Suprapubic skin (tissue), 4 donors: ENCODE measurements around the gene SYNE2. TPM values are rescaled to one million over a fixed set of nuclear protein-coding genes. Genes with fewer than 3 reads are reported as not detected.

ENCODE experiments used
- DNase-seq, 2 donors: peaks; one replicate each; pipeline ENCODE4 v3.0.0-alpha.2; 2019; ENCODE audit warnings: low spot score in 2 of 2
- H3K27ac ChIP-seq: fragments of 200-600 bp; sonication (generic); one replicate; pipeline ENCODE4 v1.5.1; 2019
- H3K27me3 ChIP-seq: fragments of 200-600 bp; sonication (generic); one replicate; pipeline ENCODE4 v1.5.1; 2019
- H3K36me3 ChIP-seq: fragments of 200-600 bp; sonication (generic); one replicate; pipeline ENCODE4 v1.5.1; 2019
- H3K4me1 ChIP-seq: fragments of 200-600 bp; sonication (generic); one replicate; pipeline ENCODE4 v1.5.1; 2019
- H3K4me3 ChIP-seq: fragments of 200-600 bp; sonication (generic); one replicate; pipeline ENCODE4 v1.5.1; 2019; ENCODE audit warnings: mild to moderate bottlenecking
- H3K9me3 ChIP-seq: fragments of 200-600 bp; sonication (generic); one replicate; pipeline ENCODE4 v1.5.1; 2019
- CTCF ChIP-seq, 2 donors: fragments of 200-600 bp in 1 of 2; fragments of 450-650 bp in 1 of 2; sonication (generic) in 1 of 2; IDR thresholded peaks; one replicate each; pipeline ENCODE4 v1.5.1; 2016 to 2019; ENCODE audit warnings: antibody characterized with exemption in 2 of 2, mild to moderate bottlenecking in 1 of 2, moderate library complexity in 1 of 2
- EP300 ChIP-seq: sonication (generic); formaldehyde crosslinking; IDR thresholded peaks from one replicate; pipeline ENCODE4 v1.6.1; 2017; ENCODE audit warnings: antibody characterized with exemption
- POLR2A ChIP-seq, 2 donors: fragments of 450-650 bp; IDR thresholded peaks; one replicate each; pipeline ENCODE4 v1.6.1; 2017; ENCODE audit warnings: antibody characterized with exemption in 2 of 2, mild to moderate bottlenecking in 2 of 2, moderate library complexity in 2 of 2
- POLR2AphosphoS5 ChIP-seq, 3 donors: sonication (generic); formaldehyde crosslinking; IDR thresholded peaks; one replicate each; pipeline ENCODE4 v1.6.1; 2017; ENCODE audit warnings: antibody characterized with exemption in 3 of 3
- WGBS: methylation state at CpG from one replicate; pipeline ENCODE4 v1.1.5; 2018; 5-methylcytosine and 5-hydroxymethylcytosine counted together
- total RNA-seq, 4 donors: library from RNA; depleted of rRNA; stranded (reverse); fragments of >200 nt; gene quantifications; one replicate each; pipeline ENCODE4 v1.1.0, GENCODE V29; 2016

The SYNE2 gene
- total RNA-seq, 4 donors from 2014 or later: 234 to 658 (median 244) TPM

DNA sequence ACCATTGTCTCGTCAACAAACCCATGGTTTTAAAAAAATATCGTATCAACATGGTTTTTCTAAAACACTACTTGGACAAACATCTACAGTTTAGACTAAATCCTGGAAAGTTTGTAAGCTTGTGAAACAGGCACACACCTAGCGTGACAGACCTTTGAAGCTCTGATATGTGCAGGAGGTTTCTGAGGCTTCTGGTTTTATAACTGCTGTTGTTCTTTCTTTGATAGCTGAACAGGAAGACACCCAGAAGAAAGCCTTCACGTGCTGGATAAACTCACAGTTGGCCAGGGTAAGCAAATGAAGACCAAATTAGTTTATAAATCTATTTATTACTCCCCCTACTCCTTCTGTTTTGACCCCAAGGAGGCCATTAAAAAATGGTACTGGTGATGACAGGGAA, 87.6 kb downstream of the SYNE2 start:
- Histone ChIP-seq H3K27ac (no peak overlapping the region), H3K4me3 (no peak overlapping the region), H3K36me3 (peaks cover 17% of the 10 kb centered on the region), H3K27me3 (no peaks in the 10 kb centered on the region), H3K4me1 (peaks cover 3% of the 10 kb centered on the region), H3K9me3 (no peaks in the 10 kb centered on the region)
- no peak for DNase-seq
- TF ChIP-seq CTCF (IDR thresholded peaks at IDR 0.05) (no peak), POLR2AphosphoS5 (IDR thresholded peaks at IDR 0.05) (no peak), POLR2A (IDR thresholded peaks at IDR 0.05) (no peak), EP300 (no peak)
- 81% methylated on average over 4 of the region's 4 CpGs for WGBS

DNA sequence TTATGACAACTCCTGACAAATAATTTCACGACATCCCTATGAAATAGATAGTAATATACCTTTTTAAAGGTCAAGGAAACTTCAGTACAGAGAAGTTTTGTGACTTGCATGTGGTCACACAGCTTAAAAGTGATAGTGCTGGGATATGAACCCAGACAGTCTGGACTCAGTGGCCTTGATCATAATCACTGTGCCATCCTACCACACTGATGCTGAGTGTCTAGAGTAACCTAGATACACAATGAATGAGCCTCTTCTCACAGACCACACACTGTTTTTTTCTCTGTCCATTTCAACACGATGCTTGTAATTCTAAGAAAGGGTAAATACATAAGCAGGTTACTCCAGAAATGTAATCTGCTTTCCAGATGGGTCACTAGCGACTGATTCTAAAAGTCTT, 88.2 kb downstream of the SYNE2 start:
- DNase-seq: no peak
- H3K9me3 ChIP-seq: no peaks in the 10 kb centered on the region
- peaks cover 20% of the 10 kb centered on the region for H3K36me3 ChIP-seq
- TF ChIP-seq POLR2AphosphoS5 (IDR thresholded peaks at IDR 0.05) (no peak), CTCF (IDR thresholded peaks at IDR 0.05) (no peak), EP300 (no peak), POLR2A (IDR thresholded peaks at IDR 0.05) (no peak)
- H3K27ac ChIP-seq: no peak overlapping the region
- WGBS: 87% methylated on average over 3 of the region's 3 CpGs
- H3K4me1 ChIP-seq: peaks cover 3% of the 10 kb centered on the region
- no peaks in the 10 kb centered on the region for H3K27me3 ChIP-seq
- H3K4me3 ChIP-seq: no peak overlapping the region

DNA sequence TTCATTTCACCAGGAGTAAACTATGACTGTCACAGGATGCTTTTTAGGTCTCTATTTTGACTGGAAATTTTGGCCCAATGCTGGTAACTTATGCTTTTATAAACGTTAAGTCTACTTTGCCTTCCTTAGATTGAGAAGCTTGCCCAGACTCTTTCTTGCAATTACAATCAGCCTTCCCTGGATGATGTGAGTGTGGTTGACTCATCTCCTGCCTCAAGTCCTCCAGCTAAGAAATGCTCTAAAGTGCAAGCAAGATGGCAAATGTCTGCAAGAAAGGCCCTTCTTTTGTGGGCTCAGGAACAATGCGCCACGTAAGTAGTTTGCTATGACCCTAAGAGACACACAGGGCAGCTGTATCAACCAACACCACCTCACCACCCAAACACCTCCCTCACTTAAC, 96.9 kb downstream of the SYNE2 start:
- 95% methylated on average over 3 of the region's 3 CpGs for WGBS
- no peak overlapping the region for H3K27ac ChIP-seq
- TF ChIP-seq POLR2AphosphoS5 (IDR thresholded peaks at IDR 0.05) (no peak), EP300 (no peak), POLR2A (IDR thresholded peaks at IDR 0.05) (no peak), CTCF (IDR thresholded peaks at IDR 0.05) (no peak)
- no peaks in the 10 kb centered on the region for H3K9me3 ChIP-seq
- H3K4me1 ChIP-seq: no peaks in the 10 kb centered on the region
- H3K4me3 ChIP-seq: no peak overlapping the region
- DNase-seq: no peak
- H3K27me3 ChIP-seq: no peaks in the 10 kb centered on the region
- H3K36me3 ChIP-seq: peaks cover 45% of the 10 kb centered on the region

DNA sequence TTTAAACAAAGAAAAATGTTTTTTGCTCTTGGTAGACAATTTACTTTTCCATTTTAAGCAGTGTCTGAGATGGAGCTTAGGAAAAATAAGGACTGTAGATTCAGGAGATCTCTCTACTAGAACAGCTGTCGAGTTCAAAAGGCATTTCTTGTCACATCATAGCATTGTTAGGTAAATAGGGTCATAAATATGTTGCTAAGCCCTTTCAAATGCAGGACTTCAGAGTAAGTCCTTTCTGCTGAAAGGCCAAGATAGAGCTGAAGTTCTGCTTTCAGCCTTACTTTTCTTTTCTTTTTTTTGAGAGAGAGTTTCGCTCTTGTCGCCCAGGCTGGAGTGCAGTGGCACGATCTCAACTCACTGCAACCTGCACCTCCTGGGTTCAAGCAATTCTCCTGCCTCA, 98.2 kb downstream of the SYNE2 start:
- H3K27me3 ChIP-seq: no peaks in the 10 kb centered on the region
- peaks cover 47% of the 10 kb centered on the region for H3K36me3 ChIP-seq
- DNase-seq: no peak
- 90% methylated on average over 4 of the region's 4 CpGs for WGBS
- no peak overlapping the region for H3K27ac ChIP-seq
- H3K9me3 ChIP-seq: no peaks in the 10 kb centered on the region
- H3K4me1 ChIP-seq: no peaks in the 10 kb centered on the region
- TF ChIP-seq POLR2A (IDR thresholded peaks at IDR 0.05) (no peak), POLR2AphosphoS5 (IDR thresholded peaks at IDR 0.05) (no peak), EP300 (no peak), CTCF (IDR thresholded peaks at IDR 0.05) (no peak)
- no peak overlapping the region for H3K4me3 ChIP-seq

GRCh38 chr14:63951429-63951828, 98.6 kb downstream of the SYNE2 start:
- H3K36me3 ChIP-seq: peaks cover 51% of the 10 kb centered on the region
- H3K4me1 ChIP-seq: no peaks in the 10 kb centered on the region
- H3K27me3 ChIP-seq: no peaks in the 10 kb centered on the region
- TF ChIP-seq EP300 (no peak), POLR2A (IDR thresholded peaks at IDR 0.05) (no peak), CTCF (IDR thresholded peaks at IDR 0.05) (no peak), POLR2AphosphoS5 (IDR thresholded peaks at IDR 0.05) (no peak)
- 87% methylated on average over 4 of the region's 4 CpGs for whole genome bisulfite sequencing
- H3K27ac ChIP-seq: no peak overlapping the region
- H3K9me3 ChIP-seq: no peaks in the 10 kb centered on the region
- no peak overlapping the region for H3K4me3 ChIP-seq
- no peak for DNase-seq
